H9 (cell line): ENCODE results near the gene PRCD. TPM values are rescaled to one million over a fixed set of nuclear protein-coding genes. Genes with fewer than 3 reads are reported as not detected.

ENCODE experiments used
- DNase-seq: peaks from one replicate; pipeline ENCODE4 v3.0.0-alpha.2; 2017
- H2AFZ ChIP-seq: one replicate; pipeline ENCODE4 v1.6.1; 2013; ENCODE audit warnings: mild to moderate bottlenecking, low read length, control low read depth, moderate library complexity
- H2AK5ac ChIP-seq: 2 replicates; pipeline ENCODE4 v1.6.1; 2013; ENCODE audit warnings: low read length, control low read depth, mixed read lengths; ENCODE audit not compliant: insufficient read length
- H2BK120ac ChIP-seq: one replicate; pipeline ENCODE4 v1.6.1; 2013; ENCODE audit warnings: low read depth, mild to moderate bottlenecking, low read length, control low read depth, inconsistent platforms; ENCODE audit not compliant: poor library complexity, severe bottlenecking
- H2BK12ac ChIP-seq: 2 replicates; pipeline ENCODE4 v1.6.1; 2013; ENCODE audit warnings: low read length, control low read depth, mixed read lengths, low read depth; ENCODE audit not compliant: insufficient read length
- H2BK15ac ChIP-seq: 2 replicates; pipeline ENCODE4 v1.6.1; 2013; ENCODE audit warnings: low read depth, low read length, control low read depth
- H2BK20ac ChIP-seq: one replicate; pipeline ENCODE4 v1.6.1; 2013; ENCODE audit warnings: low read depth, mild to moderate bottlenecking, low read length, control low read depth, inconsistent platforms; ENCODE audit not compliant: poor library complexity, severe bottlenecking
- H2BK5ac ChIP-seq: 2 replicates; pipeline ENCODE4 v1.6.1; 2013; ENCODE audit warnings: low read length, control low read depth, mixed read lengths; ENCODE audit not compliant: insufficient read length
- H3K14ac ChIP-seq: 2 replicates; pipeline ENCODE4 v1.6.1; 2013; ENCODE audit warnings: low read length, control low read depth; ENCODE audit not compliant: insufficient read depth
- H3K18ac ChIP-seq: 2 replicates; pipeline ENCODE4 v1.6.1; 2013; ENCODE audit warnings: low read depth, mild to moderate bottlenecking, mixed read lengths, low read length, control low read depth; ENCODE audit not compliant: insufficient read length
- H3K23ac ChIP-seq: 2 replicates; pipeline ENCODE4 v1.6.1; 2013; ENCODE audit warnings: low read length, control low read depth, mixed read lengths, low read depth; ENCODE audit not compliant: insufficient read length
- H3K23me2 ChIP-seq: 2 replicates; pipeline ENCODE4 v1.6.1; 2013; ENCODE audit warnings: low read depth, mild to moderate bottlenecking, mixed read lengths, low read length, control low read depth; ENCODE audit not compliant: insufficient read length, poor library complexity, severe bottlenecking
- H3K27ac ChIP-seq: 2 replicates; pipeline ENCODE4 v1.5.1; 2013; ENCODE audit warnings: low read length, control low read depth, mixed read lengths, low read depth; ENCODE audit not compliant: insufficient read length
- H3K27me3 ChIP-seq: 2 replicates; pipeline ENCODE4 v1.6.1; 2013; ENCODE audit warnings: low read length, control low read depth, inconsistent platforms; ENCODE audit not compliant: insufficient read depth
- H3K4ac ChIP-seq: 2 replicates; pipeline ENCODE4 v1.6.1; 2013; ENCODE audit warnings: low read depth, mild to moderate bottlenecking, control low read depth, inconsistent platforms, low read length, moderate library complexity
- H3K4me1 ChIP-seq: 2 replicates; pipeline ENCODE4 v1.6.1; 2013; ENCODE audit warnings: low read length, control low read depth, inconsistent platforms; ENCODE audit not compliant: insufficient read depth
- H3K4me2 ChIP-seq: 2 replicates; pipeline ENCODE4 v1.6.1; 2013; ENCODE audit warnings: low read length, control low read depth, mixed read lengths; ENCODE audit not compliant: insufficient read length, insufficient read depth
- H3K56ac ChIP-seq: 2 replicates; pipeline ENCODE4 v1.6.1; 2013; ENCODE audit warnings: low read depth, mild to moderate bottlenecking, mixed read lengths, low read length, control low read depth; ENCODE audit not compliant: insufficient read length
- H3K79me1 ChIP-seq: 2 replicates; pipeline ENCODE4 v1.6.1; 2013; ENCODE audit warnings: low read depth, mild to moderate bottlenecking, moderate library complexity, low read length, control low read depth, inconsistent platforms; ENCODE audit not compliant: insufficient read depth, poor library complexity, severe bottlenecking
- H3K79me2 ChIP-seq: 2 replicates; pipeline ENCODE4 v1.6.1; 2013; ENCODE audit warnings: low read length, control low read depth, inconsistent platforms; ENCODE audit not compliant: insufficient read depth
- H3K9ac ChIP-seq: 2 replicates; pipeline ENCODE4 v1.6.1; 2013; ENCODE audit warnings: low read length, control low read depth, mixed read lengths; ENCODE audit not compliant: insufficient read length; ENCODE audit errors: extremely low read depth
- H3K9me3 ChIP-seq: one replicate; pipeline ENCODE4 v1.6.1; 2013; ENCODE audit warnings: low read depth, low read length, inconsistent platforms; ENCODE audit not compliant: control insufficient read depth
- H3T11ph ChIP-seq: one replicate; pipeline ENCODE4 v1.6.1; 2013; ENCODE audit warnings: mild to moderate bottlenecking, low read length, control low read depth, inconsistent platforms
- H4K20me1 ChIP-seq: one replicate; pipeline ENCODE4 v1.6.1; 2013; ENCODE audit not compliant: control insufficient read depth, insufficient read length, insufficient read depth
- H4K5ac ChIP-seq: 2 replicates; pipeline ENCODE4 v1.6.1; 2013; ENCODE audit warnings: low read depth, mild to moderate bottlenecking, mixed read lengths, low read length, control low read depth; ENCODE audit not compliant: insufficient read length
- H4K8ac ChIP-seq: replicated peaks from 2 replicates; pipeline ENCODE4 v1.6.1; 2013; ENCODE audit warnings: low read length, control low read depth, mixed read lengths, low read depth; ENCODE audit not compliant: insufficient read length
- H4K91ac ChIP-seq: 2 replicates; pipeline ENCODE4 v1.6.1; 2013; ENCODE audit warnings: low read depth, mild to moderate bottlenecking, moderate library complexity, mixed read lengths, low read length, control low read depth; ENCODE audit not compliant: insufficient read length
- H3K27ac Mint-ChIP-seq, 3 experiments: 2 replicates in 2 of 3; 3 replicates in 1 of 3; pipeline ENCODE4 v1.8.0; 2020 to 2021; ENCODE audit warnings: mixed read lengths in 3 of 3, mild to moderate bottlenecking in 1 of 3, moderate library complexity in 1 of 3
- H3K27me3 Mint-ChIP-seq: 2 replicates; pipeline ENCODE4 v1.8.0; 2021; ENCODE audit warnings: low read depth, mild to moderate bottlenecking, moderate library complexity, mixed read lengths
- H3K36me3 Mint-ChIP-seq, 3 experiments: 2 replicates in 2 of 3; 3 replicates in 1 of 3; pipeline ENCODE4 v1.8.0; 2020 to 2021; ENCODE audit warnings: low read depth in 3 of 3, mixed read lengths in 3 of 3; ENCODE audit not compliant: insufficient read depth in 1 of 3
- H3K4me1 Mint-ChIP-seq, 2 experiments: 2 replicates each; pipeline ENCODE4 v1.8.0; 2020; ENCODE audit warnings: mixed read lengths in 2 of 2
- H3K4me3 Mint-ChIP-seq, 2 experiments: 2 replicates in 1 of 2; 3 replicates in 1 of 2; pipeline ENCODE4 v1.8.0; 2020 to 2021; ENCODE audit warnings: mild to moderate bottlenecking in 2 of 2, mixed read lengths in 2 of 2, moderate library complexity in 1 of 2
- H3K9me3 Mint-ChIP-seq, 2 experiments: 2 replicates in 1 of 2; 3 replicates in 1 of 2; pipeline ENCODE4 v1.8.0; 2020; ENCODE audit warnings: mild to moderate bottlenecking in 2 of 2, mixed read lengths in 2 of 2, moderate library complexity in 1 of 2
- WGBS: extraction: QIAGEN DNeasy Blood & Tissue Kit; methylation state at CpG from one replicate; pipeline ENCODE4 v1.1.7; 2013; ENCODE audit warnings: missing lambda C conversion rate, low lambda C conversion rate, mixed read lengths; ENCODE audit not compliant: insufficient read length; ENCODE audit errors: extremely low coverage; 5-methylcytosine and 5-hydroxymethylcytosine counted together
- total RNA-seq: library from RNA; stranded (reverse); gene quantifications from 2 replicates; pipeline ENCODE4 v1.2.1, GENCODE V29; 2021
- TF ChIP-seq, protein P1 (sequence below): fragments of 200-600 bp; sonication (generic); conservative IDR thresholded peaks from 3 replicates; pipeline ENCODE4 v1.8.0; 2021; ENCODE audit warnings: antibody characterized with exemption, mild to moderate bottlenecking

The PRCD gene
- total RNA-seq, 1 experiment from 2014 or later = 0.46 TPM

- Histone ChIP-seq H2AFZ (no peak overlapping the region), H3K79me1 (no peaks in the 10 kb centered on the region), H3K4me2 (no peak overlapping the region), H2BK15ac (no peak overlapping the region), H3K56ac (no peak overlapping the region), H2BK20ac (no peak overlapping the region), H3K14ac (no peak overlapping the region), H3K9me3 (no peaks in the 10 kb centered on the region), H3T11ph (no peak overlapping the region), H4K20me1 (no peaks in the 10 kb centered on the region), H3K27me3 (no peaks in the 10 kb centered on the region), H3K4me1 (no peaks in the 10 kb centered on the region; the same call in 1 of the 2 replicates), H3K27ac (no peak overlapping the region), H3K23ac (no peak overlapping the region), H3K23me2 (no peaks in the 10 kb centered on the region), H2BK5ac (no peak overlapping the region), H4K5ac (no peak overlapping the region), H3K79me2 (no peaks in the 10 kb centered on the region), H2AK5ac (no peak overlapping the region), H3K4ac (no peak overlapping the region), H2BK12ac (no peak overlapping the region), H4K91ac (no peak overlapping the region), H2BK120ac (no peak overlapping the region), H3K9ac (no peak overlapping the region), H4K8ac (no peak overlapping the region), H3K18ac (no peak overlapping the region)
- no peak overlapping the region for H3K4me3 Mint-ChIP-seq
- H3K4me1 Mint-ChIP-seq = peaks cover 4 to 10% of the 10 kb centered on the region in 2 experiments; a peak in 3 of 4 replicates
- DNase-seq = no peak
- WGBS = no CpG with 5 or more reads among the region's 3 CpGs
- TF ChIP-seq, protein P1, sequence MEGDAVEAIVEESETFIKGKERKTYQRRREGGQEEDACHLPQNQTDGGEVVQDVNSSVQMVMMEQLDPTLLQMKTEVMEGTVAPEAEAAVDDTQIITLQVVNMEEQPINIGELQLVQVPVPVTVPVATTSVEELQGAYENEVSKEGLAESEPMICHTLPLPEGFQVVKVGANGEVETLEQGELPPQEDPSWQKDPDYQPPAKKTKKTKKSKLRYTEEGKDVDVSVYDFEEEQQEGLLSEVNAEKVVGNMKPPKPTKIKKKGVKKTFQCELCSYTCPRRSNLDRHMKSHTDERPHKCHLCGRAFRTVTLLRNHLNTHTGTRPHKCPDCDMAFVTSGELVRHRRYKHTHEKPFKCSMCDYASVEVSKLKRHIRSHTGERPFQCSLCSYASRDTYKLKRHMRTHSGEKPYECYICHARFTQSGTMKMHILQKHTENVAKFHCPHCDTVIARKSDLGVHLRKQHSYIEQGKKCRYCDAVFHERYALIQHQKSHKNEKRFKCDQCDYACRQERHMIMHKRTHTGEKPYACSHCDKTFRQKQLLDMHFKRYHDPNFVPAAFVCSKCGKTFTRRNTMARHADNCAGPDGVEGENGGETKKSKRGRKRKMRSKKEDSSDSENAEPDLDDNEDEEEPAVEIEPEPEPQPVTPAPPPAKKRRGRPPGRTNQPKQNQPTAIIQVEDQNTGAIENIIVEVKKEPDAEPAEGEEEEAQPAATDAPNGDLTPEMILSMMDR = no peak
- no peaks in the 10 kb centered on the region for H3K9me3 Mint-ChIP-seq
- H3K27me3 Mint-ChIP-seq = peaks cover 5% of the 10 kb centered on the region
- no peak overlapping the region for H3K27ac Mint-ChIP-seq
- H3K36me3 Mint-ChIP-seq = no peaks in the 10 kb centered on the region
Observed at GRCh38 chr17:76594690-76595089, 54.8 kb downstream of the PRCD start.

Other genes with a start within 250 kb of the PRCD start
- gene QRICH2, start 231.8 kb upstream of the PRCD start, total RNA-seq = 2.2 and 3.2 TPM in 2 replicates
- 38.4 and 40.2 TPM in 2 replicates for gene PRPSAP1, start 186.1 kb upstream of the PRCD start, total RNA-seq
- gene SPHK1, start 155.4 kb upstream of the PRCD start, total RNA-seq = 1.4 and 1.8 TPM in 2 replicates
- gene UBE2O, start 86.9 kb upstream of the PRCD start, total RNA-seq = 47.7 and 52.6 TPM in 2 replicates
- 0.15 and 0.55 TPM in 2 replicates for gene AANAT, start 72.4 kb upstream of the PRCD start, total RNA-seq
- gene RHBDF2, start 38.6 kb upstream of the PRCD start, total RNA-seq = 17.1 and 19.7 TPM in 2 replicates
- 2.4 and 2.8 TPM in 2 replicates for gene CYGB, start 2.3 kb upstream of the PRCD start, total RNA-seq
- 0.37 and 0.46 TPM in 2 replicates for gene ST6GALNAC2, start 45.8 kb downstream of the PRCD start, total RNA-seq
- gene ST6GALNAC1, start 103.7 kb downstream of the PRCD start, total RNA-seq = not detected in 2 replicates
- gene MXRA7, start 170.9 kb downstream of the PRCD start, total RNA-seq = 28.2 TPM in 2 replicates
- gene JMJD6, start 186.6 kb downstream of the PRCD start, total RNA-seq = 26.3 and 28.9 TPM in 2 replicates
- gene METTL23, start 186.8 kb downstream of the PRCD start, total RNA-seq = 25.6 and 29.9 TPM in 2 replicates
- gene SRSF2, start 197.3 kb downstream of the PRCD start, total RNA-seq = 578 and 591 TPM in 2 replicates
- 19.9 and 21.8 TPM in 2 replicates for gene MFSD11, start 198.1 kb downstream of the PRCD start, total RNA-seq